GM12874 (cell line): Measurements from ENCODE around the gene AQP7.
A peak's percentile ranks its signal among the peaks of the same experiment; 100 is the strongest.

ENCODE experiments used
- TF ChIP-seq, protein P1 (sequence below): IDR thresholded peaks from 2 replicates; pipeline ENCODE4 v1.5.1; 2011; ENCODE audit warnings: low read depth, mild to moderate bottlenecking, control low read depth, low read length, moderate library complexity; ENCODE audit not compliant: insufficient read depth

The AQP7 gene

DNA sequence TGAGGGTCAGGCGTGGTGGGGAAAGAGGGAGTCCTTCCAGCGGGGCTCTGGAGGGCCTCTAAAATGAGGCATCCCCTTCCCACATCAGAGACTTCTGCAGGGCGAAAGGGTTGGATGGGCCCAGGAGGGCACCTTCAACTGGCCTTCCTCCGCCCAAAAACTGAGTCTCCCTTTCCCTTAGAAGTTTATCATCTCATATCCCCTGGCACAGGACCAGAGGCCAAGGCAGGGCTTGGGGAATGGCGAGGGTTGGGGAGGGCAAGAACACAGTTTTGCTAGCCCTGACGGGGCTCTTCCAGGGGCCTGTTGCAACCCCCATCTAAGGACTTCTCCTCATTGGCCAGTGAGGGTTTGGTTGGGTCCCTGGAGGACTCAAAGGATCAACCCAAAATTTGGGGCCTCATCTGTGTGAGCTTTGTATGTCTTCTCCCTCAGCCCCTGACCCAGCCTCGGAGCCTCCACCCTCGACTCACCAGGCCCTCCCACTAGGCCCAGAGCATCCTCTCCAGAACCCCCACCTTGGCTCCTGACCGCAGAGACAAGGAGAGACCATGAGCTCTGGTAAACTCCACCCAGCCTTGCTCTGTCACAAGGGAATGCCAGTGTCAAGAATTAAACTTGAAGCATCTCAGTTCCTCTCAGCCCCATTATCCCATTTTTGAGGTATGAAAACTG is 24.1 kb downstream of the AQP7 start:
- TF ChIP-seq, protein P1, sequence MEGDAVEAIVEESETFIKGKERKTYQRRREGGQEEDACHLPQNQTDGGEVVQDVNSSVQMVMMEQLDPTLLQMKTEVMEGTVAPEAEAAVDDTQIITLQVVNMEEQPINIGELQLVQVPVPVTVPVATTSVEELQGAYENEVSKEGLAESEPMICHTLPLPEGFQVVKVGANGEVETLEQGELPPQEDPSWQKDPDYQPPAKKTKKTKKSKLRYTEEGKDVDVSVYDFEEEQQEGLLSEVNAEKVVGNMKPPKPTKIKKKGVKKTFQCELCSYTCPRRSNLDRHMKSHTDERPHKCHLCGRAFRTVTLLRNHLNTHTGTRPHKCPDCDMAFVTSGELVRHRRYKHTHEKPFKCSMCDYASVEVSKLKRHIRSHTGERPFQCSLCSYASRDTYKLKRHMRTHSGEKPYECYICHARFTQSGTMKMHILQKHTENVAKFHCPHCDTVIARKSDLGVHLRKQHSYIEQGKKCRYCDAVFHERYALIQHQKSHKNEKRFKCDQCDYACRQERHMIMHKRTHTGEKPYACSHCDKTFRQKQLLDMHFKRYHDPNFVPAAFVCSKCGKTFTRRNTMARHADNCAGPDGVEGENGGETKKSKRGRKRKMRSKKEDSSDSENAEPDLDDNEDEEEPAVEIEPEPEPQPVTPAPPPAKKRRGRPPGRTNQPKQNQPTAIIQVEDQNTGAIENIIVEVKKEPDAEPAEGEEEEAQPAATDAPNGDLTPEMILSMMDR, result no peak

DNA sequence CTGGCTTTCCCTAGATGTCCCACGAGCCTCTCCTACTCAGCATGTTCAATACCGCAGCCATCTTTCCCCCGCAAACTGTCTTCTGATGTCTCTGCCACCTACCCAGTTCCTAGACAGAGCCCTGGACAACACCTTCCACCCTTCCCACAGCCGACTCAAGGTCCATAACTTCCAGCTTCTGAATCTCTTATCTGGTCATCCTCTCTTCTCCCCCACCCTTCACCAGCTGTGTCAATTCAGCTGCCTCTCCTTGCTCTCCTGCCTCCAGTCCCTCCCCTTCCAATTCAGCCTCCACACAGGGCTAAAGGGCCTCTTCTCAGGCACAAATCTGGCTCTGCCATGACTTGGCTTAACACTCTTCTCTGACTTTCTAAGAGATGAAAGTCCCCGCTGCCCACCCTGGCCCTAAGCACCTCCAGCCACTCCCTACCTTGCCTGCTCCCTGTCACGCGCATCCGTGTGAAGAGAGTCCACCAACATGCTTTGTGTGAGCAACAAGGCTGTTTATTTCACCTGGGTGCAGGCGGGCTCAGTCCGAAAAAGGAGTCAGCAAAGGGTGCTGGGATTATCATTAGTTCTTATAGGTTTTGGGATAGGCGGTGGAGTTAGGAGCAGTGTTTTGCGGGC is 25.2 kb downstream of the AQP7 start:
- TF ChIP-seq, protein P1, result no peak

DNA sequence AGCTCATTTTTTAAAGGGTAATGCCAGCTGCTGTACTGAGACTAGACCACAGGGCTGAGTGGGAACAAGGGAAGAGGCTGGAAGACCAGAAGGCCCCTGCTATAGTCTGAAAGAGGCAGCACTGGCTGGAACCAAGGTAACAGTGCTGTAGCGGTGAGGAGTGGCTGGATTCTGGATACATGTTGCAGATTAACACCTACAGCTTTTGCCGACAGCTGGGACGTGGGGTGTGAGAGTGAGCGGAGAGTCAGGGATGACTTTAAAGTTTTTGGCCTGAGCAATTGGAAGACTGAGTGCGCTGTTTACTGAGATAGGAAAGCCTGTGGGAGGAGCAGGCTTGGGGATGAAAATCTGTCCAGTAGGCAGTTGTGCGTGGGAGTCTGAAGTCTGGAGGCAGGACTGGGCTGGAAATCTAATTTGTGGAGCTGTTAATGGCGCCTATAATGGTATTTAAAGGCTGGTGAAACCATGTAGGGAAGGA is 26.5 kb downstream of the AQP7 start:
- TF ChIP-seq, protein P1, result no peak

DNA sequence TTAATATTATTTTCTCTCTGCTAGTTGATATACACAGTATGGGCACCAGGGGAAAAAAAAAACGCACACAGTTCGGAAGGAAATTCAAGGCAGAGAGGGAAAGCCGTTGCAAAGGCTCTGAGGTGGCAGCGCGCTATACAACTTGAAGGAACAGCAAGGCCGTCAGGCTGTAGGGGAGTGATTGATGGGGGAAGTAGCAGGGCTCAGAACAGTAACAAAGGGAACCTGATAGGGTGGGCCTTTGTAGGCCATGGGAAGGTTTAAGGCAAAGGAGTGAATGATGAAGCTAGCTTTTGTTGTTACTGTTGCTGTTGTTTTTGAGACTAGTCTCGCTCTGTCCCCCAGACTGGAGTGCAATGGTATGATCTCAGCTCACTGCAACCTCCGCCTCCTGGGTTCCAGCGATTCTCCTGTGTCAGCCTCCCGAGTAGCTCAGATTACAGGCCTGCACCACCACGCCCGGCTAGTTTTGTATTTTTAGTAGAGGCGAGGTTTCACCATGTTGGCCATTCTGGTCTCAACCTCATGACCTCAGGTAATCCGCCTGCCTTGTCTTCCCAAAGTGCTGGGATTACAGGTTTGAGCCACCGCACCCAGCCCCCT is 27.0 kb downstream of the AQP7 start:
- TF ChIP-seq, protein P1, result no peak

DNA sequence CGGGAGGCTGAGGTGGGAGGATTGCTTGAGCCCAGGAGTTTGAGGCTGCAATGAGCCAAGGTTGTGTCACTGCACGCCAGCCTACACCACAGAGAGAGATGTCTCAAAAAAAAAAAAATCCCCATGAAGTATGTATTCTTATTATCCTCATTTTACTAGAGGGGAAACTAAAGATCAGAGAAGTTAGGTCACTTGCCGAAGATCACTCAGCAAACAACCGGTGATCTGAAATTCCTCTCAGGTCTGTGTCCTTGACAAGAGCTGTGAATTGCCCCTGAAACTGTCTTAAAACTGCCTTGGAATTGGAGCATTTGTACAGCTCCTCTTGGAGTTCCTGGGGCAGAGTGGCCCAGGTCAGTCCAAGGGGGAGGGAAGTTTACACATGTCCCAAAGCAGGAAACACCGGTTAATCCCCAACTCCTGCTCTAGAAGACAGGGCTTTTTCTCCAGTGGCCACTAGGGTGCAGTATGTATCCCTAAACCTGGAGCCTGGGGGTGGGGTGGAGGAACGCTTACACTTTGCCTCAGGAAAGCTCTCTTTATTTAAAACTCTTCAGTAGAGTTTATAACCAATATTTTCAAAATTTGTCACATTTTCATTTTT is 27.6 kb downstream of the AQP7 start:
- TF ChIP-seq, protein P1, result peak; percentile 81

DNA sequence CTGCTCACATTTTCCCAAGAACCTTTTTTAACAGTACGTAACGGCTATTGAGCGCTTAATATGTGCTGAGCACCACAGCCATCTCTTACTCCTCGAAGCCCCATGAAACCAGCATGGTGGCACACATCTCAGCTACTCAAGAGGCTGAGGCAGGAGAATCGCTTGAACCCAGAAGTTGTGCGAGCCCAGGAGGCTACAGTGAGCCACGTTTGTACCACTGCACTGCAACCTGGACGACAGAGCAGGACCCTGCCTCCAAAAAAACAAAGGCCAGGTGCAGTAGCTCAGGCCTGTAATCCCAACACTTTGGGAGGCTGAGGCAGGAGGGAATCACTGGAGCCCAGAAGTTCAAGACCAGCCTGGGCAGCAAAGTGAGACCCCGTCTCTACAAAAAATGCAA is 28.2 kb downstream of the AQP7 start:
- TF ChIP-seq, protein P1, result no peak

DNA sequence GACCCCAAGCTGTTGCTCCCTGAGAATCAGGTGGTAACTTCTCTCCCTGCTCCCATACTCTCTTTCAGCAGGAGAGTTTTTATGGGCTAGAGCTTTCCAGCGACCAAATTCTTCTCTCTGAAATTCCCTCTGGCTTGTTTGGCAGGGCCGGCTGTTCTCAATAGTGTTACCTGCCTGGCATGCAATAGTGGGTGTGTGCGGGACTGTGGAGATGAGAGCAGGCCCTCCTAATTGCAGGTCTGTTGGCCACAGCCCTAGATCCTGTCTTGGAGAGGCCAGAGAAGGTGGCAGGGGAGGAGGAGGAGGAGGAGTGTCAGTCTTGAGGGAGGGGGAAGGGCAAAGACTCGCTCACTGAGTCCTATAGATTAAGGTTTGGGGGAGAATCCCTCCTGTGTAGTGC is 29.5 kb downstream of the AQP7 start:
- TF ChIP-seq, protein P1, result no peak
